Activated B cell treated with CpG ODN at 0.5 μM for 24 hours (primary cell): ENCODE data around the gene RAD9A. TPM values are rescaled to one million over a fixed set of nuclear protein-coding genes. Genes with fewer than 3 reads are reported as not detected.

Source experiments
- ATAC-seq: fragments of 200-7000 bp; cut with Tn5 transposase; one replicate; pipeline ENCODE4 v1.10.0; 2021; ENCODE audit warnings: low read depth, mild to moderate bottlenecking, moderate library complexity
- CTCF ChIA-PET: fragments of 350-600 bp; sonication (Branson Sonifier 250); formaldehyde crosslinking; loops from one replicate; lab custom pipeline; 2021; ENCODE audit warnings: antibody characterized with exemption; lab: Charles Lee
- POLR2A ChIA-PET: fragments of 350-600 bp; sonication (Branson Sonifier 250); formaldehyde crosslinking; loops from one replicate; lab custom pipeline; 2021; ENCODE audit warnings: antibody characterized with exemption; lab: Charles Lee
- DNase-seq: peaks from one replicate; pipeline ENCODE4 v3.0.0; 2022
- H3K27ac Mint-ChIP-seq: one replicate; pipeline ENCODE4 v1.8.0; 2020; ENCODE audit warnings: mixed read lengths
- H3K27me3 Mint-ChIP-seq: one replicate; pipeline ENCODE4 v1.8.0; 2021; ENCODE audit warnings: mixed read lengths
- H3K36me3 Mint-ChIP-seq: one replicate; pipeline ENCODE4 v1.8.0; 2021; ENCODE audit warnings: low read depth, mixed read lengths
- H3K4me1 Mint-ChIP-seq: one replicate; pipeline ENCODE4 v1.8.0; 2021; ENCODE audit warnings: mixed read lengths
- H3K4me3 Mint-ChIP-seq: one replicate; pipeline ENCODE4 v1.8.0; 2020; ENCODE audit warnings: mild to moderate bottlenecking, mixed read lengths
- H3K9me3 Mint-ChIP-seq: one replicate; pipeline ENCODE4 v1.8.0; 2020; ENCODE audit warnings: mixed read lengths
- intact Hi-C: fragments of 100-400 bp; cut with micrococcal nuclease; formaldehyde crosslinking; loops from one replicate; pipeline ENCODE4 v1.15.1; 2024
- total RNA-seq: library from RNA; stranded (reverse); gene quantifications from 2 replicates; pipeline ENCODE4 v1.2.3, GENCODE V29; 2022
- TF ChIP-seq, protein P1 (sequence below): fragments of 200-600 bp; IDR thresholded peaks from one replicate; pipeline ENCODE4 v1.8.0; 2022; ENCODE audit warnings: antibody characterized with exemption, mild to moderate bottlenecking

Gene RAD9A
- total RNA-seq, 1 donor from 2014 or later = 35.2 TPM

DNA sequence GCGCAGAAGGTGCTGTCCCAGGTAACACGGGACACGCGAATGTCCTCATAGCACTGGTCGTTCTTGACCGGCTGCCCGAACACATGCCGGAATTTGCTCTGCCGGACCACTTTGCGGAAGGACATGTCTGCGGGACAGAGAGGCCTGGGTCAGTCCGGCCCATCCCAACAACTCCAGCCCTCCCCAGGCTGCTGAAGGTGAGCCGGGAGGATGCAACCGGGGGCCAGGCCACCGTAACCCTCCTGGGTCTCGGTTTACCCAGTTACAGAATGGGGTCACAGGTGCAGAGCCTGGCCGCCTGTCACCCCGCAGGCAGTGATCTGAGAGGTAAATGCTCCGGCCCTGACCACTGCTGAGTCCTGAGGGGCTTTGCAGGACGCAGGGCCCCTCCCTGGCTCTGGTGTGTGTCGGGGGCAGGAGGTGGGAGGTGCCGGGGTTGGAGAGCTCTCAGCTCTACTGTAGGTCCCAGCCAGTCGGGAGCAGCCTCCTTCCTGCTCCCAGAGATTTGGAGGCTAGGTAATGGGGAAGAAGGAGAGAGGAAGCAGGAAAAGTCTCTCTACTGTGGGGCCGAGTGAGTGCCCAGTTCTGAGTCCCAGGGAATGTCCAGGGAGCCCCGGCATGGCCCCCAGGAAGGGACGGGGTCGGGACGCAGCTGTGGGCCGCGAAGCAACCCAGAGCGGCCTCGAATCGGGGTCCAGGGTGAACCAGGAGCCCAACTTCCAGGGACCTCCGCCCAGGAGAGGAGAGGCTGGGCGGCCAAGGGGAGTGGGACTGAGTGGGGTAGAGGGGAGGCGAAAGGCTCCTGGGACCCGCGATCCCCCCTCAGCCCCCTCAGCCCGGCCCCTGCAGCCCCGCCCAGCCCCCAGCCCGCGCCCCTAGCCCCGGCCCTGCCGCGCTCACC lies 51.0 kb downstream of the RAD9A start:
- no peak for ATAC-seq
- ChIA-PET POLR2A (interaction anchor here (0.6 to 33.4 kb wide), 14 partner anchors 4 to 208 kb away, joined by 3 to 1417 read pairs (median 4); partner anchors contain the start of genes ACY3, AIP, CABP4 and CORO1B), CTCF (interaction anchor here (1.4 to 1.8 kb wide), 2 partner anchors 16 to 26 kb away, joined by 3 to 6 read pairs; partner anchors contain the start of gene TMEM134)
- H3K4me1 Mint-ChIP-seq = peaks cover 90% of the 10 kb centered on the region
- peaks cover 6% of the 10 kb centered on the region for H3K36me3 Mint-ChIP-seq
- TF ChIP-seq, protein P1, sequence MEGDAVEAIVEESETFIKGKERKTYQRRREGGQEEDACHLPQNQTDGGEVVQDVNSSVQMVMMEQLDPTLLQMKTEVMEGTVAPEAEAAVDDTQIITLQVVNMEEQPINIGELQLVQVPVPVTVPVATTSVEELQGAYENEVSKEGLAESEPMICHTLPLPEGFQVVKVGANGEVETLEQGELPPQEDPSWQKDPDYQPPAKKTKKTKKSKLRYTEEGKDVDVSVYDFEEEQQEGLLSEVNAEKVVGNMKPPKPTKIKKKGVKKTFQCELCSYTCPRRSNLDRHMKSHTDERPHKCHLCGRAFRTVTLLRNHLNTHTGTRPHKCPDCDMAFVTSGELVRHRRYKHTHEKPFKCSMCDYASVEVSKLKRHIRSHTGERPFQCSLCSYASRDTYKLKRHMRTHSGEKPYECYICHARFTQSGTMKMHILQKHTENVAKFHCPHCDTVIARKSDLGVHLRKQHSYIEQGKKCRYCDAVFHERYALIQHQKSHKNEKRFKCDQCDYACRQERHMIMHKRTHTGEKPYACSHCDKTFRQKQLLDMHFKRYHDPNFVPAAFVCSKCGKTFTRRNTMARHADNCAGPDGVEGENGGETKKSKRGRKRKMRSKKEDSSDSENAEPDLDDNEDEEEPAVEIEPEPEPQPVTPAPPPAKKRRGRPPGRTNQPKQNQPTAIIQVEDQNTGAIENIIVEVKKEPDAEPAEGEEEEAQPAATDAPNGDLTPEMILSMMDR = no peak
- H3K4me3 Mint-ChIP-seq = peak overlapping the region; percentile 77
- H3K9me3 Mint-ChIP-seq = no peaks in the 10 kb centered on the region
- DNase-seq = peak; percentile 30
- H3K27me3 Mint-ChIP-seq = no peaks in the 10 kb centered on the region
- peak overlapping the region; percentile 89 for H3K27ac Mint-ChIP-seq
- intact Hi-C loops = loop anchor here (1.0 to 2.0 kb wide), 2 partner anchors 14 to 18 kb away; partner anchors contain the start of gene RPS6KB2

DNA sequence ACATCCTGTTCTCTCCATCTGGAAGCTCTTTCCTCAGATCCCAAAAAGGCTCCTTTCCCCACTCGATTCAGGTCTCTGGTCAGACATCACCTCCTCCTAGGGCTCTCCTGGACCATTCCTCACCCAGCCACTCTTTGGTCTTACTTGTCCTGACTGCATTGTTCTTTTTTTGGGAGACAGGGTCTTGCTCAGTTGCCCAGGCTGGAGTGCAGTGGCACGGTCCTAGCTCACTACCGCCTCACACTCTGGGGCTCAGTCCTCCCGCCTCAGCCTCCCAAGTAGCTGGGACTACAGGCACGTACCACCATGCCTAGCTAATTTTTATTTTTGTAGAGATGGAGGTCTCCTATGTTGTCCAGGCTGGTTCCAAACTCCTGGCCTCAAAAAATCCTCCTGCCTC lies 53.7 kb downstream of the RAD9A start:
- peak overlapping the region; percentile 72 for H3K4me3 Mint-ChIP-seq
- ChIA-PET CTCF (interaction anchor here (0.9 kb wide), 1 partner anchor 15 kb away, joined by 4 read pairs; no protein-coding TSS in a partner anchor), POLR2A (interaction anchor here (0.6 to 33.4 kb wide), 6 partner anchors 6 to 42 kb away, joined by 3 to 1417 read pairs (median 46); partner anchors contain the start of genes AIP, CABP4, CORO1B and GPR152)
- no peaks in the 10 kb centered on the region for H3K36me3 Mint-ChIP-seq
- H3K27ac Mint-ChIP-seq = peak overlapping the region; percentile 94
- intact Hi-C loops = no loop called here
- no peaks in the 10 kb centered on the region for H3K9me3 Mint-ChIP-seq
- ATAC-seq = no peak
- no peak for DNase-seq
- peaks cover 88% of the 10 kb centered on the region for H3K4me1 Mint-ChIP-seq
- TF ChIP-seq, protein P1 = no peak
- no peaks in the 10 kb centered on the region for H3K27me3 Mint-ChIP-seq

Other genes with a start within 250 kb of the RAD9A start
- 159 and 175 TPM in 2 replicates for gene GRK2, start 125.5 kb upstream of the RAD9A start, total RNA-seq
- gene ANKRD13D, start 102.7 kb upstream of the RAD9A start, total RNA-seq = 97.2 and 116 TPM in 2 replicates
- 5.1 and 7.7 TPM in 2 replicates for gene SSH3, start 88.5 kb upstream of the RAD9A start, total RNA-seq
- 166 and 169 TPM in 2 replicates for gene POLD4, start 38.4 kb upstream of the RAD9A start, total RNA-seq
- 28.2 and 30.7 TPM in 2 replicates for gene CLCF1, start 18.4 kb upstream of the RAD9A start, total RNA-seq
- 349 and 354 TPM in 2 replicates for gene PPP1CA, start 9.9 kb downstream of the RAD9A start, total RNA-seq
- gene TBC1D10C, start 12.1 kb downstream of the RAD9A start, total RNA-seq = 158 and 163 TPM in 2 replicates
- 5.7 and 6.3 TPM in 2 replicates for gene CARNS1, start 23.7 kb downstream of the RAD9A start, total RNA-seq
- 66.9 and 74.5 TPM in 2 replicates for gene RPS6KB2, start 36.5 kb downstream of the RAD9A start, total RNA-seq
- gene PTPRCAP, start 45.7 kb downstream of the RAD9A start, total RNA-seq = 328 and 347 TPM in 2 replicates
- 34.0 and 39.7 TPM in 2 replicates for gene CORO1B, start 51.5 kb downstream of the RAD9A start, total RNA-seq
- not detected in 2 replicates for gene GPR152, start 60.7 kb downstream of the RAD9A start, total RNA-seq
- gene CABP4, start 63.4 kb downstream of the RAD9A start, total RNA-seq = 2.1 and 3.0 TPM in 2 replicates
- gene TMEM134, start 77.3 kb downstream of the RAD9A start, total RNA-seq = 76.0 and 83.5 TPM in 2 replicates
- 108 and 114 TPM in 2 replicates for gene AIP, start 91.0 kb downstream of the RAD9A start, total RNA-seq
- 103 and 111 TPM in 2 replicates for gene PITPNM1, start 113.4 kb downstream of the RAD9A start, total RNA-seq
- gene CDK2AP2, start 116.2 kb downstream of the RAD9A start, total RNA-seq = 67.1 and 68.5 TPM in 2 replicates
- not detected in 2 replicates for gene CABP2, start 131.5 kb downstream of the RAD9A start, total RNA-seq
- gene GSTP1, start 191.8 kb downstream of the RAD9A start, total RNA-seq = 331 and 362 TPM in 2 replicates
- gene NDUFV1, start 214.9 kb downstream of the RAD9A start, total RNA-seq = 207 and 221 TPM in 2 replicates
- 5.3 and 6.1 TPM in 2 replicates for gene NUDT8, start 238.0 kb downstream of the RAD9A start, total RNA-seq
- gene TBX10, start 247.8 kb downstream of the RAD9A start, total RNA-seq = not detected in 2 replicates